Measurements from ENCODE around the gene CLGN. TPM values are rescaled to one million over a fixed set of nuclear protein-coding genes. Genes with fewer than 3 reads are reported as not detected.

The CLGN gene
- total and polyA plus RNA-seq, 12 donors = 21.6 to 125 (median 66.9) TPM

- Histone ChIP-seq H3K27me3 (peaks cover 0 to 13% (median 0%) of the 10 kb centered on the region in 7 donors), H3K9me3 (no peaks in the 10 kb centered on the region), H3K4me1 (peaks cover 0 to 10% (median 0%) of the 10 kb centered on the region in 9 donors), H3K36me3 (no peaks in the 10 kb centered on the region), H3K27ac (no peak overlapping the region), H3K4me3 (no peak overlapping the region)
- no peak for ATAC-seq
- DNase-seq = no peak
- WGBS, 2 donors = 86 to 91% methylated on average over 9 of the region's 9 CpGs
- TF ChIP-seq CTCF (IDR thresholded peaks at IDR 0.05) = no peak
- intact Hi-C loops (cut with DNase I) = loop anchor here in 1 of 10 donors (5.0 kb wide), 1 partner anchor 51 kb away; no protein-coding TSS in a partner anchor
Observed at GRCh38 chr4:140346136-140346535, 81.3 kb downstream of the CLGN start.

GRCh38 chr4:140344621-140345020, 82.8 kb downstream of the CLGN start:
- H3K36me3 ChIP-seq = no peaks in the 10 kb centered on the region
- ATAC-seq = no peak
- intact Hi-C loops (cut with DNase I) = loop anchor here in 1 of 10 donors (5.0 kb wide), 1 partner anchor 53 kb away; no protein-coding TSS in a partner anchor
- H3K4me1 ChIP-seq = peaks cover 0 to 10% (median 0%) of the 10 kb centered on the region in 9 donors
- no peak overlapping the region for H3K4me3 ChIP-seq
- H3K27me3 ChIP-seq = peaks cover 0 to 13% (median 0%) of the 10 kb centered on the region in 7 donors
- DNase-seq = no peak
- H3K9me3 ChIP-seq = no peaks in the 10 kb centered on the region
- H3K27ac ChIP-seq = no peak overlapping the region
- 87 to 88% methylated on average over 9 of the region's 9 CpGs for WGBS, 2 donors
- TF ChIP-seq CTCF (IDR thresholded peaks at IDR 0.05) = no peak

GRCh38 chr4:140344101-140344500, 83.3 kb downstream of the CLGN start:
- Histone ChIP-seq H3K4me1 (peaks cover 0 to 10% (median 0%) of the 10 kb centered on the region in 9 donors), H3K27ac (no peak overlapping the region), H3K9me3 (no peaks in the 10 kb centered on the region), H3K27me3 (peaks cover 0 to 13% (median 0%) of the 10 kb centered on the region in 7 donors), H3K4me3 (no peak overlapping the region), H3K36me3 (no peaks in the 10 kb centered on the region)
- 89 to 93% methylated on average over 3 of the region's 3 CpGs for WGBS, 2 donors
- no peak for ATAC-seq
- TF ChIP-seq CTCF (IDR thresholded peaks at IDR 0.05) = no peak
- no peak for DNase-seq
- intact Hi-C loops (cut with DNase I) = no loop called here

GRCh38 chr4:140343303-140343702, 84.1 kb downstream of the CLGN start:
- peaks cover 0 to 13% (median 0%) of the 10 kb centered on the region in 7 donors for H3K27me3 ChIP-seq
- no peaks in the 10 kb centered on the region for H3K36me3 ChIP-seq
- H3K4me3 ChIP-seq = no peak overlapping the region
- H3K27ac ChIP-seq = no peak overlapping the region
- DNase-seq (peak; percentile 15 to 23), ATAC-seq (no peak)
- 30 to 48% methylated on average over 5 of the region's 5 CpGs for WGBS, 2 donors
- no peak for TF ChIP-seq CTCF (IDR thresholded peaks at IDR 0.05)
- H3K4me1 ChIP-seq = peaks cover 0 to 10% (median 0%) of the 10 kb centered on the region in 9 donors
- intact Hi-C loops (cut with DNase I) = no loop called here
- H3K9me3 ChIP-seq = no peaks in the 10 kb centered on the region
